ENCODE results near the gene PDE8A. TPM values are rescaled to one million over a fixed set of nuclear protein-coding genes. Genes with fewer than 3 reads are reported as not detected.

Gene PDE8A
- total and polyA plus RNA-seq, 10 of the 15 experiments (the other 5 are each of a cell fraction or from before 2014, with no cell fraction given) = 6.7 to 69.2 (median 27.2) TPM

- no peak for TF ChIP-seq ZNF687 (IDR thresholded peaks at IDR 0.05)
- TF ChIP-seq MEF2A (IDR thresholded peaks at IDR 0.05; ENCODE audit: insufficient read depth, low read depth, low read length) = 0 out of 2 replicates have a peak, but pooled peaks have one; percentile 59
- no peak for TF ChIP-seq MTA3 (IDR thresholded peaks at IDR 0.05; ENCODE audit: borderline replicate concordance, low read length)
- no peak for TF ChIP-seq GABPA (IDR thresholded peaks at IDR 0.05; ENCODE audit: low read depth)
- TF ChIP-seq NR2F1 (conservative IDR thresholded peaks at IDR 0.05) = peak; percentile 100
- no peak for TF ChIP-seq NFIC (IDR thresholded peaks at IDR 0.05; ENCODE audit: low read depth, low read length)
- TF ChIP-seq RAD51 (IDR thresholded peaks at IDR 0.05) = no peak
- peak; percentile 71; the same call in 1 of the 2 replicates for TF ChIP-seq SIN3A (IDR thresholded peaks at IDR 0.05; ENCODE audit: low read depth, low read length)
- peak; percentile 90 for TF ChIP-seq DPF2 (IDR thresholded peaks at IDR 0.05)
- no peak for TF ChIP-seq SIX5 (IDR thresholded peaks at IDR 0.05; ENCODE audit: low read depth, low read length, severe bottlenecking)
- TF ChIP-seq GATAD2B (conservative IDR thresholded peaks at IDR 0.05; ENCODE audit: low read depth) = no peak; the same call in none of the 2 replicates
- TF ChIP-seq PAX8 (IDR thresholded peaks at IDR 0.05) = no peak
- 0 out of 2 replicates have a peak, but pooled peaks have one; percentile 15 for TF ChIP-seq ZBTB40 (IDR thresholded peaks at IDR 0.05; ENCODE audit: borderline replicate concordance)
- no peak for TF ChIP-seq SPI1 (IDR thresholded peaks at IDR 0.05; ENCODE audit: borderline replicate concordance, insufficient read depth, low read depth, low read length)
- no peak for TF ChIP-seq MEF2B (IDR thresholded peaks at IDR 0.05; ENCODE audit: partially characterized antibody, poor library complexity, severe bottlenecking)
- TF ChIP-seq KAT2A (conservative IDR thresholded peaks at IDR 0.05; ENCODE audit: control insufficient read depth, low read depth, low read length) = no peak
- TF ChIP-seq EED (IDR thresholded peaks at IDR 0.05; ENCODE audit: low read depth) = no peak; the same call in 1 of the 2 replicates
- TF ChIP-seq SRF (IDR thresholded peaks at IDR 0.05; ENCODE audit: low read depth in 2 of 2, low read length in 2 of 2) = peak in 1 of 2 experiments; percentile 31; a peak in 1 of 4 replicates
- TF ChIP-seq NR2C1 (IDR thresholded peaks at IDR 0.05) = peak; percentile 91
- no peak for TF ChIP-seq EZH2 (IDR thresholded peaks at IDR 0.05; ENCODE audit: borderline replicate concordance, control insufficient read depth, low read depth, low read length)
- no peak for TF ChIP-seq TBL1XR1 (IDR thresholded peaks at IDR 0.05; ENCODE audit: low read depth, low read length)
- TF ChIP-seq ATF3 (IDR thresholded peaks at IDR 0.05; ENCODE audit: borderline replicate concordance, extremely low read depth, low read depth, low read length) = no peak
- peak; percentile 93 for TF ChIP-seq ZSCAN29 (IDR thresholded peaks at IDR 0.05)
These were observed 474 bp upstream of the PDE8A start (continued) for GRCh38 chr15:84981054-84981710.
